GM21576 (cell line): ENCODE measurements around the gene MBD2.

ENCODE experiments used
- ATAC-seq: cut with Tn5 transposase; IDR thresholded peaks from one replicate; pipeline ENCODE4 v1.9.1; 2021; ENCODE audit warnings: mild to moderate bottlenecking, moderate library complexity; ENCODE audit not compliant: unreplicated experiment

MBD2 gene

DNA sequence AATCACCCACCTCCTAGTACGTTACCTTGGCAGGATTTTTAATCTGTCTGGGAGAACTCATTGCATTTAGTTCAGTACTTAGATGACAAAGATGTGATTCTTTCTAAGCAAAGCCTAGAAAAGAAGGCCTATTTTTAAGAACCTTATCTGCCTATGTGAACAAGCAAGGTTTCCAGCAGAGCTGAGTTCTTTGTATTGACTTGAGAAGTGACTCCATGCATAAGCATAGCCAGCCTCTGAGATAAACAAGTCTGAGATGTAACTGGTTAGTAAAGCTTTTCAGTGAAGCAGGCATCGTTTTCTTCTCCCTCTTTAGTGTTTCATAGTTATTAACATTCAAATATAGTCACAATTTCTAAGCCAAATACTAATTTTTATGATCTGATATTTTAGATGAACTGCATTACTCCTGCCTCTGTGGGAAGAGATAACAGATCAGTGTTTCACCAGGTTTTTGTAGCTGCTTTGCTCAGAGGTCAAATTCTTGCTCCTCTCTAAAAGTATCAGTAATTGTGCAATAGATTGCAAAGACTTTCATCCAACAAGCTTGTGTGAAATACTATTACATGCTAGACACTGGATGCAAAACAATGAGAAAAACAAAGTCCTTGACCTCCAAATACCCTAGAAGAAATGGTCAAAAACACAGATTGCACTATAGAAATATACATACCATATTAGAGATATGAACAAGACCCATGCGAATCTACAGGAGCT lies 107.8 kb downstream of the MBD2 start:
- ATAC-seq = no peak

DNA sequence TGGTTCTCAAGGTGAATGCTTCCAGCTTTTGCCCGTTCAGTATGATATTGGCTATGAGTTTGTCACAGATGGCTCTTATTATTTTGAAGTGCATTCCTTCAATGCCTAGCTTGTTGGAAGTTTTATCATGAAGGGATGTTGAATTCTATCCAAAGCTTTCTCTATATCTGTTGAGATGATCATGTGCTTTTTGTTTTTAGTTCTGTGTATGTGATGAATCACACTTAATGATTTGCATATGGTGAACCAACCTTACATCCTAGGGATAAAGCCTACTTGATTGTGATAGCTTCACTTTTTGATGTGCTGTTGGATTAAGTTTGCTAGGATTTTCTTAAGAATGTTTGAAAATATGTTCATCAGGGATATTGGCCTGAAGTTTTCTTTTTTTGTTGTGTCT lies 112.1 kb downstream of the MBD2 start:
- ATAC-seq = no peak

GRCh38 chr18:54109131-54109683 lies 115.3 kb downstream of the MBD2 start:
- no peak for ATAC-seq

GRCh38 chr18:54102123-54102522 lies 122.3 kb downstream of the MBD2 start:
- no peak for ATAC-seq
